HEK293T (cell line): ENCODE data around the gene EYS.

Experiments
- CTCF ChIA-PET: fragments of 350-600 bp; formaldehyde crosslinking; extraction: SDS; loops from one replicate; lab custom pipeline; 2021; ENCODE audit warnings: antibody characterized with exemption, inconsistent platforms; lab: Yijun Ruan, JAX
- POLR2A ChIA-PET: fragments of 350-600 bp; formaldehyde crosslinking; extraction: SDS; loops from one replicate; lab custom pipeline; 2020; ENCODE audit warnings: antibody characterized with exemption, inconsistent platforms; lab: Yijun Ruan, JAX
- DNase-seq: peaks from one replicate; pipeline ENCODE4 v3.0.0; 2012; ENCODE audit warnings: mixed read lengths; ENCODE audit errors: extremely low spot score
- ARNT ChIP-seq: fragments of 450-650 bp; IDR thresholded peaks from 2 replicates; pipeline ENCODE4 v1.6.1; 2017; ENCODE audit warnings: mild to moderate bottlenecking
- BHLHE40 ChIP-seq: fragments of 450-650 bp; IDR thresholded peaks from 2 replicates; pipeline ENCODE4 v1.6.1; 2016; ENCODE audit warnings: mild to moderate bottlenecking, moderate library complexity, borderline replicate concordance
- CTBP1 ChIP-seq: fragments of 450-650 bp; IDR thresholded peaks from 2 replicates; pipeline ENCODE4 v1.6.1; 2016; ENCODE audit warnings: borderline replicate concordance
- ELF4 ChIP-seq: fragments of 450-650 bp; IDR thresholded peaks from 2 replicates; pipeline ENCODE4 v1.6.1; 2017; ENCODE audit warnings: antibody characterized with exemption
- FOXA1 ChIP-seq: fragments of 450-650 bp; IDR thresholded peaks from 2 replicates; pipeline ENCODE4 v1.6.1; 2016; ENCODE audit warnings: mild to moderate bottlenecking
- FOXK2 ChIP-seq: fragments of 450-650 bp; IDR thresholded peaks from 2 replicates; pipeline ENCODE4 v1.6.1; 2016; ENCODE audit warnings: mild to moderate bottlenecking
- FOXM1 ChIP-seq: fragments of 450-650 bp; IDR thresholded peaks from 2 replicates; pipeline ENCODE4 v1.6.1; 2017; ENCODE audit warnings: mild to moderate bottlenecking, borderline replicate concordance
- HDGF ChIP-seq: fragments of 450-650 bp; IDR thresholded peaks from 2 replicates; pipeline ENCODE4 v1.6.1; 2017; ENCODE audit warnings: antibody characterized with exemption, borderline replicate concordance
- L3MBTL2 ChIP-seq: fragments of 450-650 bp; conservative IDR thresholded peaks from 2 replicates; pipeline ENCODE4 v1.6.1; 2016; ENCODE audit warnings: mild to moderate bottlenecking
- LEF1 ChIP-seq: fragments of 450-650 bp; IDR thresholded peaks from 2 replicates; pipeline ENCODE4 v1.6.1; 2017; ENCODE audit warnings: mild to moderate bottlenecking, borderline replicate concordance
- NFRKB ChIP-seq: fragments of 450-650 bp; IDR thresholded peaks from 2 replicates; pipeline ENCODE4 v1.6.1; 2016; ENCODE audit warnings: mild to moderate bottlenecking, moderate library complexity
- PKNOX1 ChIP-seq: fragments of 450-650 bp; IDR thresholded peaks from 2 replicates; pipeline ENCODE4 v1.6.1; 2016
- SP1 ChIP-seq: fragments of 450-650 bp; IDR thresholded peaks from 2 replicates; pipeline ENCODE4 v1.6.1; 2017
- SUZ12 ChIP-seq: fragments of 450-650 bp; IDR thresholded peaks from 2 replicates; pipeline ENCODE4 v1.6.1; 2016; ENCODE audit warnings: mild to moderate bottlenecking
- TARDBP ChIP-seq: fragments of 450-650 bp; IDR thresholded peaks from 2 replicates; pipeline ENCODE4 v1.6.1; 2016
- ZNF384 ChIP-seq: fragments of 450-650 bp; IDR thresholded peaks from 2 replicates; pipeline ENCODE4 v1.6.1; 2016

The EYS gene

DNA sequence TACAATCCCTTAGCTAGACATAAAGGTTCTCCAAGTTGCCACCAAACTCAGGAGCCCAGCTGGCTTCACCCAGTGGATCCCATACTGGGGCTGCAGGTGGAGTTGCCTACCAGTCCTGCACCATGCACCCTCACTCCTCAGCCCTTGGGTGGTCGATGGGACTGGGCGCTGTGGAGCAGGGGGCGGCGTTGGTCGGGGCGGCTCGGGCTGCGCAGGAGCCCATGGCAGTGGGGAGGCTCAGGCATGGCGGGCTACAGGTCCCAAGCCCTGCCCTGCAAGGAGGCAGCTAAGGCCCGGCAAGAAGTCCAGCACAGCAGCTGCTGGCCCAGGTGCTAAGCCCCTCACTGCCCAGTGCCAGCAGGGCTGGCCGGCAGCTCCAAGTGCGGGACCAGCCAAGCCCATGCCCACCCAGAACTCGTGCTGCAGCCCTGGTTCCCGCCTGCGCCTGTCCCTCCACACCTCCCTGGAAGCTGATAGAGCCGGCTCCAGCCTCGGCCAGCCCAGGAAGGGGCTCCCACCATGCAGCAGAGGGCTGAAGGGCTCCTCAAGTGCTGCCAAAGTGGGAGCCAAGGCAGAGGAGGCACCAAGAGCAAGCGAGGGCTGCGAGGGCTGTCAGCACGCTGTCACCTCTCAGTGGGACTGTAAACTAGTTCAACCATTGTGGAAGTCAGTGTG lies 1159.3 kb downstream of the EYS start:
- TF ChIP-seq TARDBP (no peak), ZNF384 (no peak), ARNT (no peak), BHLHE40 (no peak), FOXA1 (no peak), CTBP1 (no peak), LEF1 (no peak), FOXM1 (no peak), FOXK2 (no peak), SUZ12 (no peak), PKNOX1 (no peak), L3MBTL2 (no peak), HDGF (no peak), ELF4 (no peak), NFRKB (no peak), SP1 (no peak)
- no peak for DNase-seq
- ChIA-PET CTCF (no interaction called here), POLR2A (no interaction called here)

- CTCF ChIA-PET, result no interaction called here
- TF ChIP-seq LEF1 (no peak), CTBP1 (no peak), PKNOX1 (no peak), ELF4 (no peak), FOXM1 (no peak), HDGF (no peak), SUZ12 (no peak)
- no peak for DNase-seq
- POLR2A ChIA-PET, result no interaction called here
These were observed 1167.1 kb downstream of the EYS start for GRCh38 chr6:64539917-64540316.

DNA sequence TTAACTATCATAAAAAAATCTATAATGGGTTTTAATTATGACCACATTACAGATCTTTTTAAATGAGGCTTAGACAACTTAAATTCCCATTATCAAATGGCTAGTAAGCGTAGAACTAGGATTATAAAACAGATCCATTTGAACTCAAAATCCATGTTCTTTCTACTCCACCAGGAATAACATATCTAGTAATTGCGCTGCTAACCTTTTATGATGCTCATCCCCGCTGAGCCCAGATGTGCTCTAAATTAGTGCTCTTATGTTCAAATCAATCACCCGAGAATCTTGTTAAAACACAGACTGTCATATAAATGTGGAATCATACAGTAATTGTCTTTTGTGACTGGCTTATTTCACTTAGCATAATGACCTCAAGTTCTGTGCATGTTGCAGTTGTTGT lies 1168.3 kb downstream of the EYS start:
- DNase-seq, result peak; percentile 35
- POLR2A ChIA-PET, result no interaction called here
- CTCF ChIA-PET, result no interaction called here
- no peak for TF ChIP-seq FOXK2
- TF ChIP-seq PKNOX1, result peak; percentile 86
- peak; percentile 87 for TF ChIP-seq CTBP1
- 0 out of 2 replicates have a peak, but pooled peaks have one; percentile 57 for TF ChIP-seq LEF1

DNA sequence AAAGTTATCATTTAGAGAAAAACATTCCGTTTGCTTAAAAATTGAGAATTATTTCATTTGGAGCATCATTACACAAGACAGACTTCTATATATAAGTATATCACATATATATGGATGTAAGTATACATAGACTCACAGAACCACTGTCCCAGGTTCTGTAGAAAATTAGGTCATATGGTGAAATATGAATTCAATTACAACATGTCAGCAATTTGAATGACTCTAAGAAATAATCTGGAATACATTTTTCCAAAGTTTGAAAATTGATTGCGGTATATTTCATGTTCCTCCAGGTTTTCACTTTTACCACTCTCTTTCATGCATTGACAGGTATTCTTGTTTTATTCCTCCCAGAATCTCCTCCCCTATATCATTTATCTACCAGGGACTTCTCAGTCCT lies 1179.1 kb downstream of the EYS start:
- TF ChIP-seq ZNF384 (no peak), FOXA1 (no peak), FOXM1 (no peak), SP1 (no peak), BHLHE40 (no peak), PKNOX1 (no peak), HDGF (no peak), LEF1 (no peak), SUZ12 (no peak)
- DNase-seq, result no peak
- ChIA-PET POLR2A (no interaction called here), CTCF (no interaction called here)

GRCh38 chr6:64522859-64523258 lies 1184.2 kb downstream of the EYS start:
- ChIA-PET CTCF (no interaction called here), POLR2A (no interaction called here)
- no peak for DNase-seq
- no peak for TF ChIP-seq CTBP1
- no peak for TF ChIP-seq LEF1
- no peak for TF ChIP-seq TARDBP
- no peak for TF ChIP-seq ARNT
- no peak for TF ChIP-seq BHLHE40
- no peak for TF ChIP-seq HDGF
- no peak for TF ChIP-seq NFRKB
- no peak for TF ChIP-seq ZNF384
- TF ChIP-seq L3MBTL2, result no peak
- TF ChIP-seq PKNOX1, result no peak
- TF ChIP-seq FOXA1, result no peak
- TF ChIP-seq SP1, result no peak
- TF ChIP-seq ELF4, result no peak
- no peak for TF ChIP-seq FOXK2
- TF ChIP-seq SUZ12, result no peak
- no peak for TF ChIP-seq FOXM1
